ENCODE data around the gene MYO10. TPM values are rescaled to one million over a fixed set of nuclear protein-coding genes. Genes with fewer than 3 reads are reported as not detected.
"Not testable (repeated sequence)": the region's sequence is repeated elsewhere in the genome, so short reads cannot be mapped to it uniquely, and the experiment has no call there.

The MYO10 gene
- total RNA-seq, 2 experiments from 2014 or later, result 0.23 to 0.28 TPM

DNA sequence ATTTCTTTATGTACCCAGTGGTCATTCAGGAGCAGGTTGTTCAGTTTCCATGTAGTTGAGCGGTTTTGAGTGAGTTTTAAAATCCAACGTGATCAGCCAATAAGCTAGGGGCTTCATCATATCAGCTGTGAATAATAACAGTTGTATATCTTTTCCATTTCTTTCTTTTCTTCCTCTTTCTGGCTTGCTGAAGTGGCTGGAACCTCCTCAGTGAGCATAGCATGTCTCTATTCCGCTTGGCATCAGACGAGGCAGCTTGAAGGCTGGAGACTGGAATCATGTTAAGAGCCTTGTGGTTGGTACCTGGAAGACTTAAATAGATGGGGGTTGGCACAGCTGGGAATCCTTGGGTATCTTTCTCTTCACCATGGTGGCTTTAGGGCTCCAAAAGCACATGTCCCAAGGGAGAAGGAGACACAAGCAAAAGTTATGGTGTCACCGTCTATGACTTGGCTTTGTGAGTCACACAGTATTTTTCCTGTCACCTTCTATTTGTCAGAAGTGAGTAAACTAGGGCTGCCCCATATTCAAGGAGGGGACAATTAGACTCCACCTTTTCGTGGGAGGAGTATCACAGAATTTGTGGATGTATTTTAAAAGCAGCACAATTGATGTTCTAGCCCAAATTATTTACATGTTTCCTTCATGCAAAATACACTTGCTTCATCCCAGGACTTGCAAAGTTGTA, 281.3 kb downstream of the MYO10 start:
- H3K4me3 Mint-ChIP-seq, result no peak overlapping the region
- no peaks in the 10 kb centered on the region for H3K27me3 Mint-ChIP-seq
- no peaks in the 10 kb centered on the region for H3K36me3 Mint-ChIP-seq (ENCODE audit: low read depth)
- POLR2A ChIA-PET, result no interaction called here
- CTCF ChIA-PET, result no interaction called here
- H3K9me3 Mint-ChIP-seq (ENCODE audit: low read depth), result no peaks in the 10 kb centered on the region
- intact Hi-C loops (cut with DNase I, micrococcal nuclease), result loop anchor here in 1 of 2 experiments (5.0 kb wide), 1 partner anchor 37 kb away; the partner anchor contains the start of gene RETREG1
- DNase-seq, result no peak
- peak overlapping the region; percentile 38 for H3K27ac Mint-ChIP-seq
- ATAC-seq, result peak; percentile 99
- H3K4me1 Mint-ChIP-seq, result peaks cover 12% of the 10 kb centered on the region

DNA sequence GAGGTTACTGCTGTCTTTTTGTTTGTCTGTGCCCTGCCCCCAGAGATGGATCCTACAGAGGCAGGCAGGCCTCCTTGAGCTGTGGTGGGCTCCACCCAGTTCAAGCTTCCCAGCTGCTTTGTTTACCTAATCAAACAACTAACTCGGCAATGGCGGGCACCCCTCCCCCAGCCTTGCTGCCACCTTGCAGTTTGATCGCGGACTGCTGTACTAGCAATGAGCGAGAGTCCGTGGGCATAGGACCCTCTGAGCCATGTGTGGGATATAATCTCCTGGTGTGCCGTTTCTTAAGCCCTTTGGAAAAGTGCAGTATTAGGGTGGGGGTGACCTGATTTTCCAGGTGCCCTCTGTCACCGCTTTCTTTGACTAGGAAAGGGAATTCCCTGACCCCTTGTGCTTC, 287.3 kb downstream of the MYO10 start:
- CTCF ChIA-PET; H3K27me3 Mint-ChIP-seq; H3K36me3 Mint-ChIP-seq (ENCODE audit: low read depth): not testable (repeated sequence)

DNA sequence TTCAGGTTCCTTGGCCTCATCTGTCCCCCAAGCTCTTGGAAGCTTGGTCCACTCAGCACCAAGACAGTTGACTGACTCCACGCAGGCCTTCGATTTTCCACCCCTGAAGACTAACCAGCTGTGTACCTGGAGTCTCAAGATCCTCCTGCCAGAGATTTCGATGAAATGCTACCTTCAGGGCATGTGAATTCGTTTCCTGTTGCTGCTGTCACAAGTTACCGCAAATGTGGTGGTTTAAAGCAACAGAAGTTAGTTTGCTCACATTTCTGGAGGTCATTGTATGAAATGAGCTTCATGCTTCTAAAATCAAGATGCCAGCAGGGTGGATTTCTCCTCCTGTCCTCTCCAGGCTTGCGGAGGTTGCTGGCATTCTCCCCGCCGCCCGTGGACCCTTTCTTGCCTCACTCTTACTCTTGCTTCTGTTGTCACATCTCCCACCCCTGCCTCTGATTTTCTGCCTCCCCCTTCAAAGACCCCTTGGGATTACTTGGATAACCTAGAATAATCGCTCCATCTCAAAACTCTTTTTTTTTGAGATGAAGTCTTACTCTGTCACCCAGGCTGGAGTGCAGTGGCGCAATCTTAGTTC, 291.7 kb downstream of the MYO10 start:
- no peaks in the 10 kb centered on the region for H3K9me3 Mint-ChIP-seq (ENCODE audit: low read depth)
- H3K27me3 Mint-ChIP-seq, result no peaks in the 10 kb centered on the region
- POLR2A ChIA-PET, result no interaction called here
- H3K4me3 Mint-ChIP-seq, result no peak overlapping the region
- CTCF ChIA-PET, result no interaction called here
- DNase-seq, result no peak
- H3K27ac Mint-ChIP-seq, result peak overlapping the region; percentile 47
- ATAC-seq, result peak; percentile 23
- peaks cover 7% of the 10 kb centered on the region for H3K4me1 Mint-ChIP-seq
- no peaks in the 10 kb centered on the region for H3K36me3 Mint-ChIP-seq (ENCODE audit: low read depth)
- intact Hi-C loops (cut with DNase I, micrococcal nuclease), result no loop called here

More for the DNA sequence above, 287.3 kb downstream of the MYO10 start:
- H3K9me3 Mint-ChIP-seq (ENCODE audit: low read depth); H3K4me1 Mint-ChIP-seq; intact Hi-C loops (cut with DNase I, micrococcal nuclease); H3K4me3 Mint-ChIP-seq; ATAC-seq; POLR2A ChIA-PET; DNase-seq; H3K27ac Mint-ChIP-seq: not testable (repeated sequence)

DNA sequence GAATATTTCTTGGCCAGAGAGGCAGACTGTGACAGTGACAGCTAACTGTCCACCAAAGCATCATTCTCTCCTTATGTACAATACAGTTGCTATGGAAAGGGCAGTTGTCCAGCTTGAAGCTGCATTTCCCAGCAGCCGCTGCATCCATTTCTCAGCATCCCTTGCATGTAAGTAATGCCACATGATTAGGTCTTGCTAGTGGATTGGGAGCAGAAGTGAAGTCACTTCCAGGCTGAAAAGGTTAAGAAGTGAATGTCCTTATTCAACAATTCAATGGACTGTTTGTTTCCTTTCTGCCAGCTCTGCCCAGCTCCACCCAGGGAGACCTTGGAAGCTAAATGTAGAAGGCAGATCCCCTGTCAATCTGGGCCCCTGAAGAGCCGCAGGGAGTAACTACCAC, 293.2 kb downstream of the MYO10 start:
- Mint-ChIP-seq H3K36me3 (ENCODE audit: low read depth) (no peaks in the 10 kb centered on the region), H3K27ac (no peak overlapping the region), H3K4me3 (no peak overlapping the region), H3K27me3 (no peaks in the 10 kb centered on the region), H3K9me3 (ENCODE audit: low read depth) (no peaks in the 10 kb centered on the region), H3K4me1 (peaks cover 7% of the 10 kb centered on the region)
- CTCF ChIA-PET, result interaction anchor here (0.6 kb wide), 1 partner anchor 29 kb away, joined by 3 read pairs; no protein-coding TSS in a partner anchor
- POLR2A ChIA-PET, result no interaction called here
- intact Hi-C loops (cut with DNase I, micrococcal nuclease), result no loop called here
- DNase-seq (no peak), ATAC-seq (no peak)

DNA sequence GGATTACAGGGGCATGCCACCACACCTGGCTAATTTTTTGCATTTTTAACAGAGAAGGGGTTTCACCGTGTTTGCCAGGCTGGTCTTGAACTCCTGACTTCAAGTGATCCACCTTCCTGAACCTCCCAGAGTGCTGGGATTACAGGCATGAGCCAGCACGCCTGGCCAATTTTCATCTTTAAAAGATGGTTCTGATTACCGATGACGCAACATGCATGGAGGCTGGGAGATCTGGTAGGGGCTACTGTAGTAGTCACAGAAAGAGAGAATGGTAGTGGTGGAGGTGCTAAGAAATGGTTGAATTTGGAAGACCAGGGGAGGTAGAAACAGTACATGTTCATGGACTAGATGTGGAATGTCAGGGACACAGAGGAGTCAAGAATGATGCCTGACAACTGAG, 296.9 kb downstream of the MYO10 start:
- CTCF ChIA-PET, result no interaction called here
- intact Hi-C loops (cut with DNase I, micrococcal nuclease), result no loop called here
- Mint-ChIP-seq H3K4me3 (no peak overlapping the region), H3K36me3 (ENCODE audit: low read depth) (no peaks in the 10 kb centered on the region), H3K4me1 (peaks cover 2% of the 10 kb centered on the region), H3K27me3 (no peaks in the 10 kb centered on the region), H3K27ac (no peak overlapping the region), H3K9me3 (ENCODE audit: low read depth) (no peaks in the 10 kb centered on the region)
- no peak for DNase-seq
- POLR2A ChIA-PET, result no interaction called here
- ATAC-seq, result no peak

DNA sequence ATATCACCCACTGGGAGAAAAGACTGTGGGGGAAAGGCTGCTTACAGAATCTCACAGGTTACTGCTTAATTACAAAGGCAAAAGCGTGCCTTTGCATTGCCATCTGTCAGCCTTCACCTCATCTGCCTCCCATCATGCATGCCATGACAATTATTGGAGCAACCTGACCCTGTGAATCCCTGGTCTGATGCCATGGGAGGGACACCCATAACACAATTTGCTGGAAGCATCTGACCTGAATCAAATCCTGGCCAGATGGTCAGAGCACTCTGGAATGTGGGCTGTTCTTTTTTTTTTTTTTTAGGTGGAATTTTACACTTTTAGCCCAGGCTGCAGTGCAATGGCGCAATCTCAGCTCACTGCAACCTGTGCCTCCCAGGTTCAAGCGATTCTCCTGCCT, 307.7 kb downstream of the MYO10 start:
- intact Hi-C loops (cut with DNase I, micrococcal nuclease), result loop anchor here in 1 of 2 experiments (10.0 kb wide), 1 partner anchor 156 kb away; no protein-coding TSS in a partner anchor
- H3K27me3 Mint-ChIP-seq, result no peaks in the 10 kb centered on the region
- peaks cover 53% of the 10 kb centered on the region for H3K4me1 Mint-ChIP-seq

DNA sequence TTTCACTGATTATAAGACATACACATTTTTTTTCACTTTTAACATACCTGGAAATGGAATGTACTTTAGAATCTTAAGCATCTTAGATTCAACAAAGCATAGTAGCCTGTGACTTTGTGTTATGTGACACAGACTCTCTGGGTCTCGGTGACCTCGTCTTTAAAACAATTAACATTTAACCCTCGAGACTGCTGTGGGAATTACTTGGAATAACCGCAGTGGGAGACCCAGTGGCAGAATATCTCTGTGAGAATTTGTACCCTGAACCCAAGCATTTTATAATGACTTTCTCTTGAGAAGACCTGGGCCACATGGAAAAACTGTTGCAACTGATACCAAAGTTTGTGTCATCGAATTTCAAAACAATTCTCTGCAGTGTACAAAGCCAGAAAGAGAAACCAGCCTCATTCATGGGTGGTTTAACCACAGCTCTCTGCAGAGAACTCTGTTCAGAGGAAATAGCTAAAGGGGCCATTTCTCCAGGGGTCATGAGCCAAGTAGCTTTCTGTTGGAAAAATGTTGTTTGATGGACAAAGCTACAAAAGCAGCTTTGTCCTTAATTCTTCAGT, 309.3 kb downstream of the MYO10 start:
- Mint-ChIP-seq H3K36me3 (ENCODE audit: low read depth) (no peaks in the 10 kb centered on the region), H3K27ac (peak overlapping the region; percentile 85), H3K9me3 (ENCODE audit: low read depth) (no peaks in the 10 kb centered on the region), H3K4me1 (peaks cover 53% of the 10 kb centered on the region), H3K4me3 (peak overlapping the region; percentile 9), H3K27me3 (no peaks in the 10 kb centered on the region)
- CTCF ChIA-PET, result interaction anchor here (0.7 to 1.9 kb wide), 7 partner anchors 10 to 128 kb away, joined by 3 to 12 read pairs (median 3); partner anchors contain the start of gene RETREG1
- peak; percentile 87 for ATAC-seq
- peak; percentile 55 for DNase-seq
- POLR2A ChIA-PET, result interaction anchor here (0.6 to 2.5 kb wide), 3 partner anchors 10 to 33 kb away, joined by 3 to 21 read pairs (median 5); partner anchors contain the start of gene RETREG1
- intact Hi-C loops (cut with DNase I, micrococcal nuclease), result loop anchor here (1.0 to 10.0 kb wide), 4 partner anchors 9 to 159 kb away; no protein-coding TSS in a partner anchor

More for the DNA sequence above, 307.7 kb downstream of the MYO10 start:
- Mint-ChIP-seq H3K27ac (no peak overlapping the region), H3K9me3 (ENCODE audit: low read depth) (no peaks in the 10 kb centered on the region), H3K4me3 (no peak overlapping the region), H3K36me3 (ENCODE audit: low read depth) (no peaks in the 10 kb centered on the region)
- DNase-seq (no peak), ATAC-seq (no peak)
- ChIA-PET CTCF (no interaction called here), POLR2A (no interaction called here)

DNA sequence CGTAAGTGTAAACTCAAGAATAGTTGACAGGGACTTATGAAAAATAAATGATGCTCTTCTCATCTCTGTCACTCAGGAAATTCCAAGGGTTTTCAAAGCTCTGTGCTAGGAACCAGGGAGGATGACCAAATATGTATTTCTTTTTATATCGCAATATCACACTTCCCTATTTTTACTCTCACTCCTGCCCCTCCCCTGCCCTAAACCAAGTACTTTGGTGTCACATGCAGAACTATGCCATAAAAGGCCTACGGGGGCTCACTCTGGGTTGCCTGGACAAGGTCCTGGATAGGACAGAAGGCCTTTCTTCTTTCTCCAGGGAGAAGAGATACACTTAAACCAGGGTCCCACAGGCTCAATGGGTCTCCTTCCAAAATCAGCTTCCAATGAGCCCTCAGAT, 311.0 kb downstream of the MYO10 start:
- Mint-ChIP-seq H3K4me1 (peaks cover 45% of the 10 kb centered on the region), H3K27ac (peak overlapping the region; percentile 9), H3K4me3 (no peak overlapping the region), H3K27me3 (no peaks in the 10 kb centered on the region), H3K9me3 (ENCODE audit: low read depth) (no peaks in the 10 kb centered on the region), H3K36me3 (ENCODE audit: low read depth) (no peaks in the 10 kb centered on the region)
- intact Hi-C loops (cut with DNase I, micrococcal nuclease), result loop anchor here in 1 of 2 experiments (10.0 kb wide), 1 partner anchor 160 kb away; no protein-coding TSS in a partner anchor
- CTCF ChIA-PET, result interaction anchor here (0.9 to 1.4 kb wide), 2 partner anchors 9 to 42 kb away, joined by 3 read pairs; partner anchors contain the start of gene RETREG1
- ATAC-seq, result no peak
- DNase-seq, result no peak
- POLR2A ChIA-PET, result no interaction called here

DNA sequence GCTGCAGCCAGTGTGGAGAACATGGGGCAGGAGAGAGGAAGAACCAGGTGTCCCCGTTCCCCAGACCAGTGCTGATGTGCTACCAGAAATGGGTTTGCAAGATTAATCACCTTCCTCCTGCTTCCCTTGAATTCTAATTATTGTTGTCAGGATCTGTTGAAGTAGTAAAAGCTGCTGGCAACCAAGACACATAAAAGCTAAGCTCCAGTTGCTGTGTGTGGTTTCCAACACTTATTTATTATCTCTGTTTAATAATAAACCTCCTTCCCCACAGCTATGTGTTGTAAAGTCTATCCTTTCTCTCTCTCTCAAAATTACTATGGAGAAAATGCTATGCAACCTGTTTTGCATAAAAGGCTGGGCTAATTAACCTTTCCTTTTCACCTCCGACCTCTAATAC, 317.0 kb downstream of the MYO10 start:
- H3K27me3 Mint-ChIP-seq, result no peaks in the 10 kb centered on the region
- DNase-seq, result no peak
- CTCF ChIA-PET, result interaction anchor here (0.9 kb wide), 1 partner anchor 34 kb away, joined by 3 read pairs; no protein-coding TSS in a partner anchor
- H3K27ac Mint-ChIP-seq, result no peak overlapping the region
- ATAC-seq, result no peak
- H3K9me3 Mint-ChIP-seq (ENCODE audit: low read depth), result no peaks in the 10 kb centered on the region
- intact Hi-C loops (cut with DNase I, micrococcal nuclease), result loop anchor here in 1 of 2 experiments (5.0 kb wide), 1 partner anchor 38 kb away; no protein-coding TSS in a partner anchor
- H3K4me3 Mint-ChIP-seq, result no peak overlapping the region
- peaks cover 7% of the 10 kb centered on the region for H3K4me1 Mint-ChIP-seq
- peaks cover 5% of the 10 kb centered on the region for H3K36me3 Mint-ChIP-seq (ENCODE audit: low read depth)
- POLR2A ChIA-PET, result no interaction called here

DNA sequence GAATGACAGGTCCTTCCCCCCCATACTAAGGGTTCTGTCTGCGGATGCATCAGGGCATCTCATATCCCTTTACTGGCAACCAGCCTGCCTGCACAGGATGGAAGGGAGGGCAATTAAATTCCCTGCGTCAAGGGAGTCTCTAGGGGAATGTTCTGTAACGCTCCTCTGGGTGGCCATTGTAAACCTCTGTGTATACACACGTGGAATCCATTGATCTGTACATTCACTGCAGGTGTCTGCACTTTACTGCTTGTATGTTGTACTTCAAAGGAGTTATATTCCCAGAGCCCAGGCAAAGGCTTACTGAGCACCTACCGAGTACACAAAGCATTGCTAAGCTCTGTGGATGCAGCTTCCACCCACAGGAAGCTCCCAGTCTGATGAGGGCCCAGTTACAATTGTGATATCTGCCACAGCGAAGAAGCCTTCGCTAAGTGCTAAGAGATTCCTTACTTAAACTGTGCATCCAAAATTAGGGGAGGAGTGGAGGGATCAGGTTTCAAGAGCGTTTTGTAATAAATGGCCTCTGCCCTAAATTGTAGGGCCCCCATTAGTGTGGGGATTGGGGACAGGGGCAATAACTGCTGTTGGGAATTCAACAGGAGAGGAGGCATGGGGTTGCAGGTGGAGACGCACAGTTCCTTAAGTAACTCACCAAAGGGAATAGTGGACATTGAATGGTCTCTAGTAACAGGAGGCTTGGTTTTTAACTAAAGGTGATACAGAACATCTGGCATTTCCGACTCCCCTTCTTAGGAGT, 317.8 kb downstream of the MYO10 start:
- ATAC-seq (peak; percentile 1), DNase-seq (no peak)
- intact Hi-C loops (cut with DNase I, micrococcal nuclease), result loop anchor here in 1 of 2 experiments (5.0 kb wide), 1 partner anchor 39 kb away; no protein-coding TSS in a partner anchor
- no peak overlapping the region for H3K27ac Mint-ChIP-seq
- H3K4me1 Mint-ChIP-seq, result peaks cover 15% of the 10 kb centered on the region
- CTCF ChIA-PET, result interaction anchor here (0.7 to 2.2 kb wide), 3 partner anchors 9 to 150 kb away, joined by 3 to 12 read pairs (median 4); no protein-coding TSS in a partner anchor
- H3K27me3 Mint-ChIP-seq, result no peaks in the 10 kb centered on the region
- POLR2A ChIA-PET, result interaction anchor here (0.7 to 2.1 kb wide), 2 partner anchors 8 to 55 kb away, joined by 7 to 21 read pairs; no protein-coding TSS in a partner anchor
- peaks cover 7% of the 10 kb centered on the region for H3K36me3 Mint-ChIP-seq (ENCODE audit: low read depth)
- H3K4me3 Mint-ChIP-seq, result no peak overlapping the region
- H3K9me3 Mint-ChIP-seq (ENCODE audit: low read depth), result no peaks in the 10 kb centered on the region
